Coronary artery (tissue), 2 donors: ENCODE results near the gene DPH2.

Source experiments
- DNase-seq: peaks from one replicate; pipeline ENCODE4 v3.0.0-alpha.2; 2017; ENCODE audit warnings: low spot score
- H3K27ac ChIP-seq, 2 donors: fragments of 200-600 bp; sonication (generic); one replicate each; pipeline ENCODE4 v1.5.1; 2016 to 2019
- H3K4me3 ChIP-seq: fragments of 200-600 bp; sonication (generic); 2 replicates; pipeline ENCODE4 v1.5.1; 2016; ENCODE audit warnings: mild to moderate bottlenecking, moderate library complexity
- CTCF ChIP-seq: fragments of 200-600 bp; sonication (generic); IDR thresholded peaks from one replicate; pipeline ENCODE4 v1.5.1; 2019; ENCODE audit warnings: antibody characterized with exemption

The DPH2 gene

DNA sequence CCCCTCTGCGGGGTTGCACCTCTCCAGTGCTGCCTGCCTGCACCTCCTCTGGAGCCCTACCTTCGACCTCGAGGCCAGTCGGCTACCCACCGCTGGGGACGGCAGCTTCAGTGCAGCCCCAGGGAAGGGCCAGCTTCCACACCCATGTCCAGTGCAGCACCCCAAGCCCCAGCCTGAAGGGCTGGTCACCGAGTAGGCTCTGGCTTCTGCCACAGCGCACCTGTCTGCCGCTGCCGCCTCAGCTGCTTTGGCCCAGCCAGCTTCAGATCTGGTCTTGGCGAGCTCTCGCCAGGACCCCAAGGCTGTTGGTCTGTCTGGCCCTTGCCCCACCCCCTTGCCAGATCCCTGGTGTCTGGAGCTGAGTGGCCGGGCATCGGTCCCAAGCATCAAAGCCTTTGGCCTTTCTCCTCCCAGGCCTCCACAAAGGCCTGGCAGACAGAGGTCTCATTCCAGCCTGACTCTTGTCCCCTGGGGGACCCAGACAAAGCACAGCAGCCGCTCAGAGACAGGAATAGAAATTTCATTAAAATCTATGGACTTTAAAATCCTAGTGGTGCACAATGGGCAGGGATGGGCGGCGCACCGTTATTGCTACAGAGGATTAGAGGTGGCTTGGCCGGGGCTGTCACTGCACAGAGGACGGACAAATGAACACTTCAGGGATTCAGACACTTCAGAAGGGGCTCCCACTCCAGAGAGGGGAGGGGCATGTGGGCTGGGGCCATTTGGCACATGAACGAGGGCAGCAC is 26.3 kb downstream of the DPH2 start:
- TF ChIP-seq CTCF, result no peak
- no peak overlapping the region for H3K27ac ChIP-seq
- H3K4me3 ChIP-seq, result no peak overlapping the region
- no peak for DNase-seq

- H3K4me3 ChIP-seq, result no peak overlapping the region
- H3K27ac ChIP-seq, result peak overlapping the region in 1 of 2 donors; percentile 3
- no peak for TF ChIP-seq CTCF
- no peak for DNase-seq
Observed at GRCh38 chr1:43996733-43997115, 26.9 kb downstream of the DPH2 start.

DNA sequence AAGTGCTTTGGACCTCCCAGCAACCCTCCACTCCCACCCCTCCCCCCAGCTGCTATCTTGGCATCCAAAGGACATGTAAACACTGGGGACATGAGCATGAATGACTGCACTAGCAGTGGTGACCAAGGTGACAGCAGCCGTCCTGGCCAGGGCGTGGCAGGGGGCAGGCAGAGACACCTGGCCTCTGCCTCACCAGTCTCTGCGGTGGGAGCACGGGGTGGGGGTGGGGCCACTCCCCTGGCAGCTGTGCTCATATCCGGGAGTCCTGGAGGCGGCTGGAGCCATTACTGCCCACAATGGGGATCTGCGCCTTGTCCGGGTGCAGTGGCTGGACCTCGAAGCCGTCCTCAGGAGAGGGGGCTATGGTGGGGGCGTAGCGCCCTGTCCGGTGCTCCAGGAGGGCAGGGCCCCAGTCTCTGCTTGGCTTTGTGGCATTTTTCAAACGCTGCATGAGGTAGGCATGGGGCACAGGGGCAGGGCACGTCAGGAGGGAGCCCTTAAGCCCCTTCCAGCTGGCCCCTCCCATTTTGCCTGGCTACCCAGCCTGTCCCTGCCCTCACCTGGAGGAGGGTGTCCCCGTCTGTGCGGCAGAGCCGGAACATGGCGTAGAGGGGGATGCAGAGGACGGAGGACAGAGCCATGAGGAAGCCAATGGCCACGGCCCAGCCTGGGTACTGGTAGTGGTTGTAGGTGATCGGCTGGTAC is 27.6 kb downstream of the DPH2 start:
- no peak for TF ChIP-seq CTCF
- Histone ChIP-seq H3K4me3 (no peak overlapping the region), H3K27ac (peak overlapping the region in 1 of 2 donors; percentile 3)
- no peak for DNase-seq

DNA sequence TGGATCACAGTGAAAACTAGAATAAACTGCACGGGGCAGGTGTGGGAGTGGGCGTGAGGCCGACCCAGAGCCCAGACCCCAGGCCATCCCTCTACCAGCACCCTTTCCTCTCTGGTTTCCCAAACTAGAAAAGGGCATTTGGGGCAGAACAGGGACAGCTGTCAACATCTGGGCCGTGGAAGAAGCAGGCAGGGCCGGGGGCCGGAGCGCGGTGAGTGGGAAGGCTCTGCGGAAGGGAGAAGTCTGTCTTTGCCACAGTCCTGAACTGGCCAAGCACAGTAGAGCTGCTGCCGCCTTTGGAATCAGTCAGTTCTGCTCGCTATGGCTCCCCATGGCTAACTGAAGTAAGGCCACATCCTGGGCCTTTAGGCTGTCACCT is 28.2 kb downstream of the DPH2 start:
- no peak overlapping the region for H3K27ac ChIP-seq
- H3K4me3 ChIP-seq, result no peak overlapping the region
- TF ChIP-seq CTCF, result no peak
- no peak for DNase-seq

GRCh38 chr1:43999455-43999854 is 29.6 kb downstream of the DPH2 start:
- Histone ChIP-seq H3K4me3 (no peak overlapping the region), H3K27ac (no peak overlapping the region)
- no peak for DNase-seq
- TF ChIP-seq CTCF, result no peak

DNA sequence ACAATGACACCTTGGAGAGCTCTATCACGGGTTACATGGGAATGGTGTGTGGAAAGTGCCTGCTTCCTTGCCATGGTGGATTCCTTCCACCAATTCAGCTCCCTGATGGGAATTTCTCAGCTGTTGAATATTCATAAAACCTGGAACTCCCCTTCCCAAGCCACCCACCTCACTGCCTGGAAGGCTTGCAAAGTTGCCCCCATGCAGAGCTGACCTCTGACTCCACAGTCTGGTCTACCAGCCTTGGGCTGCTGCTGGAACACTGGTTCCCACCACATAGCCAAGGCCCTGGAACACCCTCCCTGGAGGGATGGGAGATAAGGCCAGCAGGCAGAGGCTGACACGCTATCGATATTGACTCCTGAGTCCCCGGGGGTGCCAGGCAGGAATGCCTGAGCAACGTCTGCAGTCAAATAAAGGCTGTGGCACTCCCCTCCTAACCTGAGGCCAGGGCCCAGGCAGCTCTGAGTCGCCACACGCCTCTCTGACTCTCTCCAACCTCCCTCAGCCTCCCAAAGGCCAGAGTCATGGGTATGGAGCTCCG is 30.4 kb downstream of the DPH2 start:
- Histone ChIP-seq H3K4me3 (no peak overlapping the region), H3K27ac (no peak overlapping the region)
- DNase-seq, result no peak
- TF ChIP-seq CTCF, result no peak

GRCh38 chr1:44002165-44002564 is 32.4 kb downstream of the DPH2 start:
- H3K27ac ChIP-seq, result no peak overlapping the region
- no peak overlapping the region for H3K4me3 ChIP-seq
- DNase-seq, result no peak
- TF ChIP-seq CTCF, result no peak
